GM19395 (cell line): ENCODE data around the gene ZNF213.
"Not testable (repeated sequence)": the region's sequence is repeated elsewhere in the genome, so short reads cannot be mapped to it uniquely, and the experiment has no call there.

Experiments
- ATAC-seq: cut with Tn5 transposase; IDR thresholded peaks from one replicate; pipeline ENCODE4 v1.9.1; 2021; ENCODE audit warnings: mild to moderate bottlenecking, moderate library complexity; ENCODE audit not compliant: unreplicated experiment

ZNF213 gene

GRCh38 chr16:3168729-3169128 lies 33.9 kb downstream of the ZNF213 start:
- not testable (repeated sequence) for ATAC-seq

- no peak for ATAC-seq
These were observed 35.8 kb downstream of the ZNF213 start for GRCh38 chr16:3170440-3171180.

GRCh38 chr16:3171181-3171854 lies 36.5 kb downstream of the ZNF213 start:
- peak; percentile 57 for ATAC-seq

- peak; percentile 29 for ATAC-seq
These were observed 37.2 kb downstream of the ZNF213 start for GRCh38 chr16:3171855-3172593.

GRCh38 chr16:3173892-3174617 lies 39.2 kb downstream of the ZNF213 start:
- ATAC-seq = no peak

- no peak for ATAC-seq
These were observed 39.9 kb downstream of the ZNF213 start for GRCh38 chr16:3174618-3175148.

- no peak for ATAC-seq
These were observed 40.6 kb downstream of the ZNF213 start for GRCh38 chr16:3175157-3176093.

GRCh38 chr16:3179651-3180050 lies 44.8 kb downstream of the ZNF213 start:
- ATAC-seq = no peak

GRCh38 chr16:3180445-3180878 lies 45.6 kb downstream of the ZNF213 start:
- ATAC-seq = no peak

GRCh38 chr16:3182293-3182607 lies 47.4 kb downstream of the ZNF213 start:
- not testable (repeated sequence) for ATAC-seq

GRCh38 chr16:3182608-3183444 lies 48.0 kb downstream of the ZNF213 start:
- no peak for ATAC-seq

- no peak for ATAC-seq
These were observed 48.8 kb downstream of the ZNF213 start for GRCh38 chr16:3183445-3184139.

GRCh38 chr16:3186946-3187690 lies 52.3 kb downstream of the ZNF213 start:
- ATAC-seq = no peak

GRCh38 chr16:3187798-3188674 lies 53.2 kb downstream of the ZNF213 start, which contains the start of gene OR1F1:
Gene OR1F1 (plus strand): TSS chr16:3188204.
- ATAC-seq = no peak

GRCh38 chr16:3188675-3188924 lies 53.8 kb downstream of the ZNF213 start:
- no peak for ATAC-seq

GRCh38 chr16:3188925-3189825 lies 54.3 kb downstream of the ZNF213 start:
- ATAC-seq = no peak
